ENCODE measurements around the gene CASK.

The CASK gene

DNA sequence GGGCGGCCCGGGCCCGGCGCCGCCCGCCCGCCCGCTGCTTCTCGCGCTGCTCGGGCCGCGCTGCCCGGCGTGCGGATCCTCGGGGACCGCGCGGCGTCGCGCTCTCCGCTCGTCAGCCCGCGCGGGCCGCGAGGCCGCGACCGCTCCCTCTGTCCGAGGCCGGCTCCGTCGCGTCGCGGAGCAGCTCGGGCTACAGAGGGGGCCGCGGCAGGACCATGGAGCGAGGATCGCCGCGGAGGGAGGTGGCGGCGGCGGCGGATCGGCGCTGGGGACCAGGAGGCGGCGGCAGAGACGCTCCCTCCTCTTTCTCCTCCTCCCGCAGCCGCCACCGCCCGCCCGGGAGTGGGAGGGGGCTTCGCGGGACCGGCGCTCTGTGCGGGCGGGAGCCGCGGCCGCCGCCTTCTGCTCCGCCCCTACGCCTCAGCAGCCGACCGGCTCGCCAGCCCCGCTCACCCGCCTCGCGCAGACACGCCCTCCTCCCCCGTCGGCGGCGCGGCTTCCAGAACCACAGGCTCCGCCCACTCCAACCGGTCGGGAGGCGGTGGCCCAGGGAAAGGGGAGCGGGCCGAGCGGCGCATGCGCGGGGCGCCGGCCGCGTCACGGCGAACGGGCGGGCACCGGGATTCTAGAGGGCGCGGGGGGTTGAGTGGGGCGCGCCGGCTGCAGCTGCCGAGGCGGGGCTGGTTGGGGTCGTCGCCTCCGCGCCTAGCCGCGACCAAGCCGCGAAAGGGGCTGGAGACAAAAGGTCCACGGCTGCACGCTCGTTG is at the start of gene CASK:
Gene CASK (minus strand): TSS at position 344 of the 767 bp plus-strand sequence. CDS start 566 bp downstream, outside the sequence.
- DNase-seq (ENCODE audit: low read depth), result peak; percentile 72
- TF ChIP-seq, protein P1, sequence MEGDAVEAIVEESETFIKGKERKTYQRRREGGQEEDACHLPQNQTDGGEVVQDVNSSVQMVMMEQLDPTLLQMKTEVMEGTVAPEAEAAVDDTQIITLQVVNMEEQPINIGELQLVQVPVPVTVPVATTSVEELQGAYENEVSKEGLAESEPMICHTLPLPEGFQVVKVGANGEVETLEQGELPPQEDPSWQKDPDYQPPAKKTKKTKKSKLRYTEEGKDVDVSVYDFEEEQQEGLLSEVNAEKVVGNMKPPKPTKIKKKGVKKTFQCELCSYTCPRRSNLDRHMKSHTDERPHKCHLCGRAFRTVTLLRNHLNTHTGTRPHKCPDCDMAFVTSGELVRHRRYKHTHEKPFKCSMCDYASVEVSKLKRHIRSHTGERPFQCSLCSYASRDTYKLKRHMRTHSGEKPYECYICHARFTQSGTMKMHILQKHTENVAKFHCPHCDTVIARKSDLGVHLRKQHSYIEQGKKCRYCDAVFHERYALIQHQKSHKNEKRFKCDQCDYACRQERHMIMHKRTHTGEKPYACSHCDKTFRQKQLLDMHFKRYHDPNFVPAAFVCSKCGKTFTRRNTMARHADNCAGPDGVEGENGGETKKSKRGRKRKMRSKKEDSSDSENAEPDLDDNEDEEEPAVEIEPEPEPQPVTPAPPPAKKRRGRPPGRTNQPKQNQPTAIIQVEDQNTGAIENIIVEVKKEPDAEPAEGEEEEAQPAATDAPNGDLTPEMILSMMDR (IDR thresholded peaks at IDR 0.05; ENCODE audit: low read depth, low read length, missing control alignments), result no peak
- in situ Hi-C loops (cut with HindIII; ENCODE audit: low sequenced_read_pairs), result no loop called here
- peak within 1 kb of the TSS; percentile 57 for H3K4me3 ChIP-seq (ENCODE audit: low read depth, low read length)

GRCh38 chrX:41971346-41971745 is 48.0 kb upstream of the CASK start:
- DNase-seq (ENCODE audit: low read depth), result no peak

GRCh38 chrX:41970419-41970818 is 47.1 kb upstream of the CASK start:
- no peak overlapping the region for H3K4me3 ChIP-seq (ENCODE audit: low read depth, low read length)
- TF ChIP-seq, protein P1 (IDR thresholded peaks at IDR 0.05; ENCODE audit: low read depth, low read length, missing control alignments), result no peak
- no peak for DNase-seq (ENCODE audit: low read depth)
- in situ Hi-C loops (cut with HindIII; ENCODE audit: low sequenced_read_pairs), result no loop called here

More at GRCh38 chrX:41971346-41971745, 48.0 kb upstream of the CASK start:
- H3K4me3 ChIP-seq (ENCODE audit: low read depth, low read length), result no peak overlapping the region
- TF ChIP-seq, protein P1 (IDR thresholded peaks at IDR 0.05; ENCODE audit: low read depth, low read length, missing control alignments), result no peak
- in situ Hi-C loops (cut with HindIII; ENCODE audit: low sequenced_read_pairs), result no loop called here

GRCh38 chrX:41963348-41963747 is 40.0 kb upstream of the CASK start:
- no peak for DNase-seq (ENCODE audit: low read depth)
- no peak overlapping the region for H3K4me3 ChIP-seq (ENCODE audit: low read depth, low read length)
- TF ChIP-seq, protein P1 (IDR thresholded peaks at IDR 0.05; ENCODE audit: low read depth, low read length, missing control alignments), result no peak
- in situ Hi-C loops (cut with HindIII; ENCODE audit: low sequenced_read_pairs), result no loop called here

- H3K4me3 ChIP-seq (ENCODE audit: low read depth, low read length), result no peak overlapping the region
- in situ Hi-C loops (cut with HindIII; ENCODE audit: low sequenced_read_pairs), result no loop called here
- no peak for DNase-seq (ENCODE audit: low read depth)
- TF ChIP-seq, protein P1 (IDR thresholded peaks at IDR 0.05; ENCODE audit: low read depth, low read length, missing control alignments), result no peak
Measured at GRCh38 chrX:41960142-41960541, 36.8 kb upstream of the CASK start.

- TF ChIP-seq, protein P1 (IDR thresholded peaks at IDR 0.05; ENCODE audit: low read depth, low read length, missing control alignments), result no peak
- H3K4me3 ChIP-seq (ENCODE audit: low read depth, low read length), result no peak overlapping the region
- no peak for DNase-seq (ENCODE audit: low read depth)
- in situ Hi-C loops (cut with HindIII; ENCODE audit: low sequenced_read_pairs), result no loop called here
Measured at GRCh38 chrX:41958861-41959260, 35.5 kb upstream of the CASK start.

All from astrocyte of the cerebellum (primary cell).